Pancreas (tissue), 10 donors: ENCODE measurements around the gene GPR39. TPM values are rescaled to one million over a fixed set of nuclear protein-coding genes. Genes with fewer than 3 reads are reported as not detected.
A peak's percentile ranks its signal among the peaks of the same experiment; 100 is the strongest.

Experiments used
- ATAC-seq, 4 donors: fragments of 200-7000 bp; cut with Tn5 transposase; one replicate each; pipeline versions ENCODE4 v1.8.0 to v1.9.1; 2020; ENCODE audit warnings: mild to moderate bottlenecking in 4 of 4, moderate library complexity in 4 of 4
- DNase-seq, 6 donors: peaks; one replicate each; pipeline ENCODE4 v3.0.0-alpha.2; 2020
- FAIRE-seq: peaks from 2 replicates; lab custom pipeline; 2012; peaks lifted over from hg19 to GRCh38; lab: Jason Lieb, UNC
- H3K27ac ChIP-seq, 4 donors: fragments of 200-600 bp; sonication (generic); 1 replicate in 3 of 4; 2 replicates in 1 of 4; pipeline versions ENCODE4 v1.5.0 to v1.8.0; 2020
- H3K27me3 ChIP-seq, 4 donors: fragments of 200-600 bp; one replicate each; pipeline ENCODE4 v1.8.0; 2021
- H3K36me3 ChIP-seq, 3 donors: fragments of 200-600 bp; sonication (generic) in 1 of 3; one replicate each; pipeline versions ENCODE4 v1.5.0 to v1.8.0; 2020 to 2021
- H3K4me1 ChIP-seq, 3 donors: fragments of 200-600 bp; one replicate each; pipeline ENCODE4 v1.8.0; 2021
- H3K4me3 ChIP-seq, 4 donors: fragments of 200-600 bp; sonication (generic) in 2 of 4; one replicate each; pipeline versions ENCODE4 v1.5.0 to v1.8.0; 2020 to 2021
- H3K9me3 ChIP-seq, 4 donors: fragments of 200-600 bp; one replicate each; pipeline ENCODE4 v1.8.0; 2021
- WGBS, 2 donors: extraction: QIAGEN DNeasy Blood & Tissue Kit; methylation state at CpG; one replicate each; pipeline ENCODE4 v1.1.7; 2013; 5-methylcytosine and 5-hydroxymethylcytosine counted together
- intact Hi-C, 3 donors: fragments of 100-400 bp; cut with DNase I; formaldehyde crosslinking; loops; one replicate each; pipeline versions ENCODE4 v1.11.1 to v1.14.2; 2022
- polyA plus RNA-seq, 2 donors: library from polyadenylated mRNA; stranded (reverse); fragments of 200-250 nt; gene quantifications; one replicate each; pipeline ENCODE4 v1.2.3, GENCODE V29; 2013
- total RNA-seq, 6 donors: library from RNA; stranded (reverse); fragmentation: NEBNext Ultra II Directional in 4 of 6; extraction: Animal tissue kit (Norgen Biotek cat#: 25700) in 4 of 6; gene quantifications; one replicate each; pipeline versions ENCODE4 v1.2.1 to v1.2.4, GENCODE V29; 2021 to 2023
- TF ChIP-seq, protein P1 (sequence below), 4 donors: fragments of 200-600 bp; sonication (generic) in 3 of 4; IDR thresholded peaks; one replicate each; pipeline versions ENCODE4 v1.5.0 to v1.8.0; 2021; ENCODE audit warnings: antibody characterized with exemption in 4 of 4
- donor health status: healthy with polysubstance abuse.
- donor health status: DM: no; HTN: no; CAD: no; lungs with moderate emphysema.
- donor health status: DM: no; HTN: no; CAD: no.
- donor health status: control.
- donor health status: control.
- donor health status: Bipolar disorder and iron deficiency.
- donor health status: DM: yes; HTN: yes; CAD: no.
- donor health status: DM: no; HTN: no; CAD: no.
- donor health status: DM: no; HTN: no; CAD: no.
- donor health status: DM: yes; HTN: yes; CAD: no.

GPR39 gene
- total and polyA plus RNA-seq, 8 donors = 2.3 to 8.1 (median 3.9) TPM

DNA sequence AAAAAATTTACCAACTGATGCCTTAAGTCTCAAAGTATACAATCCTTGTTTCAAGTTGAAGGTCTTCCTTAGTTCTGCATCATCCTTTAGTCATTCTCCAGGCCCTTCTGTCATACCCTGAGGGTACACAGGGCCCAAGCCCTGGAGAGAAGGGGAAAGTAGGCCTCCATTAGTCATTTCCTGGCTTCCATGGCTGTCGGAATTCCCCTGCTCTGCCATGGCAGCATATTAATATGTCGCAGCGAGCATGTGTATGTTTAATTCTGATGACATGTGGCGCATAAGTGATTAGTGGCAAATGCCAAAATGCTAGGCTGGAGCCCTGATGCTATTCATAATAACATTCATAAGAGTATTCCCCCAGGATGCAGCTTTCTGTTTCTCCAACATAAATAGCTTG lies 22.1 kb downstream of the GPR39 start:
- FAIRE-seq (no peak), DNase-seq (no peak), ATAC-seq (peak in 1 of 4 donors; percentile 39)
- intact Hi-C loops = no loop called here
- H3K4me3 ChIP-seq = no peak overlapping the region
- TF ChIP-seq, protein P1, sequence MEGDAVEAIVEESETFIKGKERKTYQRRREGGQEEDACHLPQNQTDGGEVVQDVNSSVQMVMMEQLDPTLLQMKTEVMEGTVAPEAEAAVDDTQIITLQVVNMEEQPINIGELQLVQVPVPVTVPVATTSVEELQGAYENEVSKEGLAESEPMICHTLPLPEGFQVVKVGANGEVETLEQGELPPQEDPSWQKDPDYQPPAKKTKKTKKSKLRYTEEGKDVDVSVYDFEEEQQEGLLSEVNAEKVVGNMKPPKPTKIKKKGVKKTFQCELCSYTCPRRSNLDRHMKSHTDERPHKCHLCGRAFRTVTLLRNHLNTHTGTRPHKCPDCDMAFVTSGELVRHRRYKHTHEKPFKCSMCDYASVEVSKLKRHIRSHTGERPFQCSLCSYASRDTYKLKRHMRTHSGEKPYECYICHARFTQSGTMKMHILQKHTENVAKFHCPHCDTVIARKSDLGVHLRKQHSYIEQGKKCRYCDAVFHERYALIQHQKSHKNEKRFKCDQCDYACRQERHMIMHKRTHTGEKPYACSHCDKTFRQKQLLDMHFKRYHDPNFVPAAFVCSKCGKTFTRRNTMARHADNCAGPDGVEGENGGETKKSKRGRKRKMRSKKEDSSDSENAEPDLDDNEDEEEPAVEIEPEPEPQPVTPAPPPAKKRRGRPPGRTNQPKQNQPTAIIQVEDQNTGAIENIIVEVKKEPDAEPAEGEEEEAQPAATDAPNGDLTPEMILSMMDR (IDR thresholded peaks at IDR 0.05) = no peak
- H3K4me1 ChIP-seq = no peaks in the 10 kb centered on the region
- no peaks in the 10 kb centered on the region for H3K27me3 ChIP-seq
- no peaks in the 10 kb centered on the region for H3K36me3 ChIP-seq
- WGBS, 2 donors = 86 to 95% methylated on average over 4 of the region's 4 CpGs
- H3K27ac ChIP-seq = no peak overlapping the region
- no peaks in the 10 kb centered on the region for H3K9me3 ChIP-seq

DNA sequence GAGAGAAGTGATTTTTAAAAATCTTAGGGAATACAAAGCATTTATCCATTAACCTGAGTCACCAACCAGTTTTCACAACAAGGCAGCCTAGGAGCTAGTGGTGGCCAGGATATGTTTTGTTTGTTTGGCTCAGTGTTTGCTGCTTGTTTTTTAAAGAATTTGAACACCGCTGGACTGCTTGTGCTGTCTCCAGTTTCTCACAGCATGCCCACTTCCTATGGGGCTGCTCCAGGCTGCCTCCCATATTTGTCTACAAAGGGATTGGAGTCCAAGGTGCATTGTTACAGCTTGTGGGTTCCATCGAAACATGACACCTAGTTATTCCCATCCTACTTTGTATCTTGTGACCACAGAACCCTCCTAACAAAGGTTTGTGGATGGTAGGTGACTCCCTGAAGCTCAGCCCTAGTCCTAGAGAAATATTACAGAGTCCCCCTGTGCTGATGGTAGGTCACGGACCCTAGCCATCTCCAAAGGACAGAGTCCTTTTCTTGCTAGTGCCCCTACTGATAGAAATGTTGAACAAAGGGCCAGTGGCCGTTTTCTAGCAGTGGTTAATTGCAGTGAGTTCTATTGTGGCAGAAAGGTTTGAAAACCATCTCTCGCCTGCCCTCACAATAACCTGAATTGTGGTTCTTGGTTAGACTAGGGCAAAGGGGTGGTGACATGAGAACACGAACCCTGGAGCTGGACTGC lies 23.2 kb downstream of the GPR39 start:
- TF ChIP-seq, protein P1 (IDR thresholded peaks at IDR 0.05) = no peak
- Histone ChIP-seq H3K27me3 (no peaks in the 10 kb centered on the region), H3K4me1 (no peaks in the 10 kb centered on the region), H3K27ac (no peak overlapping the region), H3K4me3 (no peak overlapping the region), H3K9me3 (no peaks in the 10 kb centered on the region), H3K36me3 (no peaks in the 10 kb centered on the region)
- FAIRE-seq (no peak), ATAC-seq (no peak), DNase-seq (no peak)
- WGBS, 2 donors = 84 to 88% methylated on average over 6 of the region's 6 CpGs
- intact Hi-C loops = no loop called here

DNA sequence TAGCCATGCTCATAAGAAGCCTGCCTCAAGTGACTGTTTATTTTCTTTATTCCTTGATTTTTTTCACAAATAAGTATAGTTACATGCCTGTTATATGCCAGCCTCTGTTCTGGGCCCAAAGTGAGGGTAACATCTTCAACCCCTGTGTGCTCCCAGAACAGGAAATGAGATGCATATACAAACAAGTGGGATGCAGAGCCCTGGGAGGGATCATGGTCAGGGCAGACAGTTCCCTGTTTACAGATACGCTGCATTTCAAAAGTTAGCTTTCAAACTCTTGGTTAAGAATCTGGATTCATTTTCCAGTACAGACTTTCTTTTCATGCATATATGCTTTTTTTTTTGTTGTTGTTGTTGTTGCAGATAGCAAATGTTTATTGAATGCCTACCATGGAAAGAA lies 24.4 kb downstream of the GPR39 start:
- TF ChIP-seq, protein P1 (IDR thresholded peaks at IDR 0.05) = no peak
- no peaks in the 10 kb centered on the region for H3K4me1 ChIP-seq
- ATAC-seq (no peak), FAIRE-seq (no peak), DNase-seq (no peak)
- H3K36me3 ChIP-seq = no peaks in the 10 kb centered on the region
- no peaks in the 10 kb centered on the region for H3K27me3 ChIP-seq
- H3K4me3 ChIP-seq = no peak overlapping the region
- H3K9me3 ChIP-seq = no peaks in the 10 kb centered on the region
- 96 to 100% methylated on average over 1 of the region's 1 CpG for WGBS, 2 donors
- H3K27ac ChIP-seq = no peak overlapping the region
- intact Hi-C loops = no loop called here

DNA sequence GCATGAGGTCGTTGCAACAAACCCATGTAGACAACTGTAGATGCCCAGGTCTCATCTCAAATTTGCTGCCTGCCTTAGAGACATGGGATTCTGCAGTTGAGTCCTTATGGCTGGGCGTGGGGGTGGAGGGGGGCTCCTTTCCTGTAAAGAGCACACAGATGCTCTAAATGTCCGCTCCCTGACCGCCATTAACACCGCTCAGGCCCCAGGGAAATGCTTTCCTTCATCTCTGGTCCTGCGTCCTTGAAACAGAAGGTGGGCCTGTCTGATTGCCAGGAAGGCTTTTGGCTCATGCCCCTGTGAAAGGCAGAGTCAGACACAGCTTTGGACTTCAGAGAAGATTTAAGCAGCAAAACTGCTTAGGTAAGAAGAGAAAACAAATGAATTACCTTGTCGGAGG lies 25.7 kb downstream of the GPR39 start:
- FAIRE-seq (no peak), DNase-seq (no peak), ATAC-seq (no peak)
- WGBS, 2 donors = 83 to 85% methylated on average over 7 of the region's 7 CpGs
- Histone ChIP-seq H3K27me3 (no peaks in the 10 kb centered on the region), H3K4me1 (no peaks in the 10 kb centered on the region), H3K36me3 (no peaks in the 10 kb centered on the region), H3K9me3 (no peaks in the 10 kb centered on the region), H3K27ac (no peak overlapping the region), H3K4me3 (no peak overlapping the region)
- TF ChIP-seq, protein P1 (IDR thresholded peaks at IDR 0.05) = no peak
- intact Hi-C loops = no loop called here

DNA sequence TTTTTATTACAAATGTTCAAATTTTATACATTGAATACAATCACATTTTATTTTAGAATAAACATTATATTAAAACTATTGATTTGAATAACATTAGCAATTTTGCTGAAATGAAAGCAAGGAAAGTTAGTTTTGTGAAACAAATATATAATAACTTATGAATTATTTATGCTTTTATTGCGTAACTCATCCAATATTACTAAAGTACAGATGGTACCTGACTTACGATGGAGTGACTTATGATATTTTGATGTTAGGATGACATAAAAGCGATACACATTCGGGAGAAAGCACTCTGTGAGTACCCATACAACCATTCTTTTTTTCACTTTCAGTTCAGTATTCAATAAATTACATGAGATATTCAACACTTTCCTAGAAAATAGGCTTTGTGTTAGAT lies 26.5 kb downstream of the GPR39 start:
- Histone ChIP-seq H3K4me1 (no peaks in the 10 kb centered on the region), H3K9me3 (no peaks in the 10 kb centered on the region), H3K27me3 (no peaks in the 10 kb centered on the region), H3K36me3 (no peaks in the 10 kb centered on the region), H3K27ac (no peak overlapping the region), H3K4me3 (no peak overlapping the region)
- WGBS, 2 donors = 96% methylated on average over 4 of the region's 4 CpGs
- FAIRE-seq (peak; percentile 91), DNase-seq (no peak), ATAC-seq (no peak)
- TF ChIP-seq, protein P1 (IDR thresholded peaks at IDR 0.05) = no peak
- intact Hi-C loops = no loop called here
